Loucy (cell line): Measurements from ENCODE around the gene CCDC187.

Source experiments
- H2AFZ ChIP-seq: fragments of 200-600 bp; sonication (generic); 2 replicates; pipeline ENCODE4 v1.6.0; 2016; ENCODE audit warnings: antibody characterized with exemption, mild to moderate bottlenecking, low read length, moderate library complexity
- H3F3A ChIP-seq: fragments of 200-600 bp; 2 replicates; pipeline ENCODE4 v1.6.0; 2016; ENCODE audit warnings: antibody characterized with exemption, low read depth, mild to moderate bottlenecking
- H3K27me3 ChIP-seq: fragments of 200-600 bp; sonication (generic); 2 replicates; pipeline ENCODE4 v1.6.1; 2014; ENCODE audit warnings: low read length, mild to moderate bottlenecking; ENCODE audit not compliant: insufficient read depth, poor library complexity, severe bottlenecking
- H3K36me3 ChIP-seq: fragments of 200-600 bp; sonication (generic); 2 replicates; pipeline ENCODE4 v1.6.1; 2016; ENCODE audit warnings: low read length; ENCODE audit not compliant: insufficient read depth
- H3K4me1 ChIP-seq: fragments of 200-600 bp; sonication (generic); 2 replicates; pipeline ENCODE4 v1.5.1; 2014; ENCODE audit warnings: low read length, mild to moderate bottlenecking; ENCODE audit not compliant: insufficient read depth, poor library complexity, severe bottlenecking
- H3K4me2 ChIP-seq: fragments of 200-600 bp; sonication (generic); 2 replicates; pipeline ENCODE4 v1.6.0; 2014; ENCODE audit warnings: antibody characterized with exemption, low read length, low read depth, mild to moderate bottlenecking; ENCODE audit not compliant: poor library complexity, severe bottlenecking
- H3K4me3 ChIP-seq: fragments of 200-600 bp; sonication (generic); 2 replicates; pipeline ENCODE4 v1.5.1; 2014; ENCODE audit warnings: low read length, mild to moderate bottlenecking, mixed read lengths; ENCODE audit not compliant: poor library complexity, severe bottlenecking
- H3K79me2 ChIP-seq: fragments of 200-600 bp; sonication (generic); 2 replicates; pipeline ENCODE4 v1.6.1; 2014; ENCODE audit warnings: low read length; ENCODE audit not compliant: insufficient read depth
- H3K9ac ChIP-seq: fragments of 200-600 bp; sonication (generic); 2 replicates; pipeline ENCODE4 v1.6.0; 2014; ENCODE audit warnings: mild to moderate bottlenecking, low read depth, low read length, moderate library complexity; ENCODE audit not compliant: poor library complexity, severe bottlenecking
- H3K9me2 ChIP-seq: fragments of 200-600 bp; sonication (generic); replicated peaks from 2 replicates; pipeline ENCODE4 v1.6.1; 2016; ENCODE audit warnings: low read depth, low read length, mixed read lengths
- H3K9me3 ChIP-seq: fragments of 200-600 bp; sonication (generic); 2 replicates; pipeline ENCODE4 v1.6.1; 2014; ENCODE audit warnings: mild to moderate bottlenecking, antibody characterized with exemption, low read length, low read depth; ENCODE audit not compliant: insufficient read depth
- H4K20me1 ChIP-seq: fragments of 200-600 bp; sonication (generic); 2 replicates; pipeline ENCODE4 v1.6.0; 2014; ENCODE audit warnings: antibody characterized with exemption, low read length, mild to moderate bottlenecking; ENCODE audit not compliant: insufficient read depth, poor library complexity, severe bottlenecking
- CTCF ChIP-seq: fragments of 200-600 bp; sonication (generic); conservative IDR thresholded peaks from 2 replicates; pipeline ENCODE4 v1.5.1; 2014; ENCODE audit warnings: mild to moderate bottlenecking, antibody characterized with exemption, low read length
- EZH2phosphoT487 ChIP-seq: fragments of 200-600 bp; IDR thresholded peaks from 2 replicates; pipeline ENCODE4 v1.6.1; 2018; ENCODE audit warnings: antibody characterized with exemption, mild to moderate bottlenecking, moderate library complexity, borderline replicate concordance

CCDC187 gene

GRCh38 chr9:136225748-136226679 is 77.9 kb downstream of the CCDC187 start:
- Histone ChIP-seq H3K9ac (no peak overlapping the region), H3K79me2 (peaks cover 98% of the 10 kb centered on the region), H3K9me2 (no peaks in the 10 kb centered on the region), H3K4me2 (peak overlapping the region; percentile 53), H3K4me1 (peaks cover 30% of the 10 kb centered on the region), H3F3A (no peaks in the 10 kb centered on the region), H4K20me1 (peaks cover 22% of the 10 kb centered on the region), H3K9me3 (no peaks in the 10 kb centered on the region), H3K27me3 (no peaks in the 10 kb centered on the region), H3K36me3 (peaks cover 51% of the 10 kb centered on the region; the same call in 1 of the 2 replicates), H3K4me3 (peak overlapping the region; percentile 44), H2AFZ (no peak overlapping the region)
- TF ChIP-seq CTCF (peak; percentile 89), EZH2phosphoT487 (no peak)

- Histone ChIP-seq H3K9me2 (no peaks in the 10 kb centered on the region), H3K27me3 (no peaks in the 10 kb centered on the region), H3K79me2 (peaks cover 92% of the 10 kb centered on the region), H4K20me1 (peaks cover 22% of the 10 kb centered on the region), H3K4me3 (peak overlapping the region; percentile 44), H3K4me2 (peak overlapping the region; percentile 53), H2AFZ (no peak overlapping the region), H3K9me3 (no peaks in the 10 kb centered on the region), H3K36me3 (peaks cover 51% of the 10 kb centered on the region; the same call in 1 of the 2 replicates), H3K9ac (peak overlapping the region; percentile 22), H3F3A (no peaks in the 10 kb centered on the region), H3K4me1 (peaks cover 30% of the 10 kb centered on the region)
- no peak for TF ChIP-seq EZH2phosphoT487
- no peak for TF ChIP-seq CTCF
These were observed 78.5 kb downstream of the CCDC187 start for GRCh38 chr9:136225366-136225747.

- Histone ChIP-seq H3K4me2 (peak overlapping the region; percentile 53), H3F3A (no peaks in the 10 kb centered on the region), H3K4me3 (no peak overlapping the region), H3K9me2 (no peaks in the 10 kb centered on the region), H3K9me3 (no peaks in the 10 kb centered on the region), H3K36me3 (peaks cover 54% of the 10 kb centered on the region; the same call in 1 of the 2 replicates), H3K4me1 (peaks cover 35% of the 10 kb centered on the region), H2AFZ (no peak overlapping the region), H3K27me3 (no peaks in the 10 kb centered on the region), H3K79me2 (peaks cover 81% of the 10 kb centered on the region), H4K20me1 (peaks cover 22% of the 10 kb centered on the region), H3K9ac (peak overlapping the region; percentile 22)
- no peak for TF ChIP-seq EZH2phosphoT487
- TF ChIP-seq CTCF = no peak
These were observed 79.8 kb downstream of the CCDC187 start for GRCh38 chr9:136223871-136224640.
